HFFc6 (cell line): ENCODE data around the gene ADAM11. TPM values are rescaled to one million over a fixed set of nuclear protein-coding genes. Genes with fewer than 3 reads are reported as not detected.

ENCODE experiments used
- DNase-seq: peaks from one replicate; pipeline ENCODE4 v3.0.0-alpha.2; 2018
- H3K27ac Mint-ChIP-seq: 2 replicates; pipeline ENCODE4 v1.8.0; 2020; ENCODE audit warnings: mild to moderate bottlenecking, mixed read lengths
- H3K27me3 Mint-ChIP-seq: 2 replicates; pipeline ENCODE4 v1.8.0; 2021; ENCODE audit warnings: mild to moderate bottlenecking, moderate library complexity, mixed read lengths; ENCODE audit not compliant: insufficient read depth
- H3K36me3 Mint-ChIP-seq: 2 replicates; pipeline ENCODE4 v1.8.0; 2021; ENCODE audit warnings: low read depth, mixed read lengths
- H3K4me1 Mint-ChIP-seq: 2 replicates; pipeline ENCODE4 v1.8.0; 2020; ENCODE audit warnings: low read depth, mixed read lengths
- H3K4me3 Mint-ChIP-seq: 2 replicates; pipeline ENCODE4 v1.8.0; 2020; ENCODE audit warnings: mild to moderate bottlenecking, moderate library complexity, mixed read lengths
- H3K9me3 Mint-ChIP-seq: 2 replicates; pipeline ENCODE4 v1.8.0; 2020; ENCODE audit warnings: mild to moderate bottlenecking, mixed read lengths
- CTCF ChIP-seq: fragments of 200-600 bp; sonication (generic); IDR thresholded peaks from 2 replicates; pipeline ENCODE4 v1.5.0; 2021; ENCODE audit warnings: antibody characterized with exemption, mild to moderate bottlenecking
- total RNA-seq, 6 experiments: library from RNA; stranded (reverse); fragmentation: NEBNext Ultra II Directional; extraction: Animal tissue kit (Norgen Biotek cat#: 25700); gene quantifications; 2 replicates in 1 of 6; 3 replicates in 5 of 6; pipeline ENCODE4 v1.2.3, GENCODE V29; 2021

The ADAM11 gene
- total RNA-seq, 6 experiments from 2014 or later = 0.14 to 0.27 (median 0.16) TPM

- Mint-ChIP-seq H3K9me3 (no peaks in the 10 kb centered on the region), H3K27me3 (peaks cover 15% of the 10 kb centered on the region), H3K36me3 (no peaks in the 10 kb centered on the region), H3K27ac (no peak overlapping the region), H3K4me3 (no peak overlapping the region), H3K4me1 (no peaks in the 10 kb centered on the region)
- DNase-seq = no peak
- TF ChIP-seq CTCF = peak; percentile 24; the same call in 1 of the 2 replicates
These were observed 513 bp downstream of the ADAM11 start for GRCh38 chr17:44759086-44759915.

GRCh38 chr17:44759916-44760243 is 1.1 kb downstream of the ADAM11 start:
- H3K9me3 Mint-ChIP-seq = no peaks in the 10 kb centered on the region
- no peak for TF ChIP-seq CTCF
- H3K27ac Mint-ChIP-seq = no peak overlapping the region
- no peaks in the 10 kb centered on the region for H3K36me3 Mint-ChIP-seq
- H3K4me1 Mint-ChIP-seq = no peaks in the 10 kb centered on the region
- peaks cover 15% of the 10 kb centered on the region for H3K27me3 Mint-ChIP-seq
- DNase-seq = no peak
- no peak overlapping the region for H3K4me3 Mint-ChIP-seq

GRCh38 chr17:44760474-44761308 is 1.9 kb downstream of the ADAM11 start:
- Mint-ChIP-seq H3K36me3 (no peaks in the 10 kb centered on the region), H3K27me3 (peaks cover 15% of the 10 kb centered on the region), H3K27ac (no peak overlapping the region), H3K9me3 (no peaks in the 10 kb centered on the region), H3K4me1 (no peaks in the 10 kb centered on the region), H3K4me3 (no peak overlapping the region)
- TF ChIP-seq CTCF = no peak
- DNase-seq = no peak

GRCh38 chr17:44761932-44762810 is 3.4 kb downstream of the ADAM11 start:
- DNase-seq = no peak
- Mint-ChIP-seq H3K9me3 (no peaks in the 10 kb centered on the region), H3K4me1 (no peaks in the 10 kb centered on the region), H3K27ac (no peak overlapping the region), H3K27me3 (peaks cover 18% of the 10 kb centered on the region), H3K36me3 (no peaks in the 10 kb centered on the region), H3K4me3 (no peak overlapping the region)
- TF ChIP-seq CTCF = peak; percentile 28

GRCh38 chr17:44763170-44763569 is 4.4 kb downstream of the ADAM11 start:
- TF ChIP-seq CTCF = no peak
- no peak for DNase-seq
- Mint-ChIP-seq H3K36me3 (no peaks in the 10 kb centered on the region), H3K4me1 (no peaks in the 10 kb centered on the region), H3K27me3 (peaks cover 16% of the 10 kb centered on the region), H3K4me3 (no peak overlapping the region), H3K9me3 (no peaks in the 10 kb centered on the region), H3K27ac (no peak overlapping the region)
